Measurements from ENCODE around the gene MVB12B.

MVB12B gene

GRCh38 chr9:126372716-126373115, 46.1 kb downstream of the MVB12B start:
- TF ChIP-seq GATA3 (IDR thresholded peaks at IDR 0.05; ENCODE audit: low read depth, low read length) = no peak
- TF ChIP-seq GATA2 (IDR thresholded peaks at IDR 0.05; ENCODE audit: low read depth, low read length) = no peak

DNA sequence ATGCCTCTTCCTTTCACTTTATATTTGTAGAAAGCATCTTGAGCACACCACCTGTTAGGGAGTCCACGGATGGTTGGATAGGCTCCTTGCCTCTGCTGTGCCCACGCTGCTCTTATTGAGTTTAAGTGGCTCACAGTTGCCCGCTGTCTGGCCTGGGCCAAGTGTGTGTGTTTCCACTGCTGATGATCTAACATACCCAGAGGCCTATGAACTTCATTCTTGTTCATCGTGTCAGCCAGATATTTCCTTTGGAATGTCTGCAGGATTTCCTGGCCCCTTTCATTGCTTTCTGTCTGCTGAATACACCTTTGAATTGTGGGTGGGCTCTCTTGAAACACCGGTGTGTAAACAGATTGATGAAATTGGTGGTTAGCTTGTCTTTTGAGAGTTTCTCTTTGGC, 46.6 kb downstream of the MVB12B start:
- TF ChIP-seq GATA3 (IDR thresholded peaks at IDR 0.05; ENCODE audit: low read depth, low read length) (no peak), GATA2 (IDR thresholded peaks at IDR 0.05; ENCODE audit: low read depth, low read length) (no peak)

DNA sequence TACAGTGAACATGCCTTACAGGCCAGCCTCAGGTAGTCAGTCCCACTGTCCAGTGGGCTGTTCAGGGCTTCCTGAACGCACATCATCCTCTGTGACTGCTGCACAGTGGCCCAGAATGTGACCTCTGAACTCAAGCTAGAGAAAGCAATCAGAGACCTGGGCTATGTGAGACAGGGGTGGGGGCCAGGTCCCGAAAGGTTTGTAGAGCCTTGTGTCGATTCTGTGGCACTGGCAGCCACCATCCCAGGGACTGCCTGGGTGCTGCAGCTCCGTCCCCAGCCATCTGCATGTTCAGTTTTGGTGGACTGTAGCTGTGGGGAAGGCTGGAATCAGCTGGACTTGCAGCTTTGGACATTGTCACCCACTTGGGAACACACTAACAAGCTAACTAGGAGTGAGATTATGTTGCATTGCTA, 47.7 kb downstream of the MVB12B start:
- TF ChIP-seq GATA3 (IDR thresholded peaks at IDR 0.05; ENCODE audit: low read depth, low read length) (no peak), GATA2 (IDR thresholded peaks at IDR 0.05; ENCODE audit: low read depth, low read length) (no peak)

GRCh38 chr9:126375386-126375785, 48.8 kb downstream of the MVB12B start:
- TF ChIP-seq GATA2 (IDR thresholded peaks at IDR 0.05; ENCODE audit: low read depth, low read length) = no peak
- TF ChIP-seq GATA3 (IDR thresholded peaks at IDR 0.05; ENCODE audit: low read depth, low read length) = no peak

- no peak for TF ChIP-seq GATA3 (IDR thresholded peaks at IDR 0.05; ENCODE audit: low read depth, low read length)
- no peak for TF ChIP-seq GATA2 (IDR thresholded peaks at IDR 0.05; ENCODE audit: low read depth, low read length)
These were observed 49.9 kb downstream of the MVB12B start for GRCh38 chr9:126376311-126377175.

GRCh38 chr9:126377176-126377509, 50.5 kb downstream of the MVB12B start:
- TF ChIP-seq GATA2 (IDR thresholded peaks at IDR 0.05; ENCODE audit: low read depth, low read length) (no peak), GATA3 (IDR thresholded peaks at IDR 0.05; ENCODE audit: low read depth, low read length) (no peak)

- TF ChIP-seq GATA2 (IDR thresholded peaks at IDR 0.05; ENCODE audit: low read depth, low read length) (no peak), GATA3 (IDR thresholded peaks at IDR 0.05; ENCODE audit: low read depth, low read length) (no peak)
These were observed 50.9 kb downstream of the MVB12B start for GRCh38 chr9:126377536-126377935.

- TF ChIP-seq GATA3 (IDR thresholded peaks at IDR 0.05; ENCODE audit: low read depth, low read length) = no peak
- no peak for TF ChIP-seq GATA2 (IDR thresholded peaks at IDR 0.05; ENCODE audit: low read depth, low read length)
These were observed 52.1 kb downstream of the MVB12B start for GRCh38 chr9:126378761-126379160.

- no peak for TF ChIP-seq GATA3 (IDR thresholded peaks at IDR 0.05; ENCODE audit: low read depth, low read length)
- no peak for TF ChIP-seq GATA2 (IDR thresholded peaks at IDR 0.05; ENCODE audit: low read depth, low read length)
These were observed 53.2 kb downstream of the MVB12B start for GRCh38 chr9:126379661-126380360.

GRCh38 chr9:126380447-126380846, 53.8 kb downstream of the MVB12B start:
- TF ChIP-seq GATA3 (IDR thresholded peaks at IDR 0.05; ENCODE audit: low read depth, low read length) (no peak), GATA2 (IDR thresholded peaks at IDR 0.05; ENCODE audit: low read depth, low read length) (no peak)

- TF ChIP-seq GATA2 (IDR thresholded peaks at IDR 0.05; ENCODE audit: low read depth, low read length) = no peak
- no peak for TF ChIP-seq GATA3 (IDR thresholded peaks at IDR 0.05; ENCODE audit: low read depth, low read length)
These were observed 54.6 kb downstream of the MVB12B start for GRCh38 chr9:126381195-126381594.

- TF ChIP-seq GATA3 (IDR thresholded peaks at IDR 0.05; ENCODE audit: low read depth, low read length) = no peak
These were observed 56.9 kb downstream of the MVB12B start for GRCh38 chr9:126383406-126384046.

GRCh38 chr9:126384926-126385325, 58.3 kb downstream of the MVB12B start:
- TF ChIP-seq GATA3 (IDR thresholded peaks at IDR 0.05; ENCODE audit: low read depth, low read length) = no peak
- TF ChIP-seq GATA2 (IDR thresholded peaks at IDR 0.05; ENCODE audit: low read depth, low read length) = no peak

GRCh38 chr9:126386088-126386487, 59.5 kb downstream of the MVB12B start:
- TF ChIP-seq GATA3 (IDR thresholded peaks at IDR 0.05; ENCODE audit: low read depth, low read length) (no peak), GATA2 (IDR thresholded peaks at IDR 0.05; ENCODE audit: low read depth, low read length) (no peak)

GRCh38 chr9:126386776-126387175, 60.1 kb downstream of the MVB12B start:
- no peak for TF ChIP-seq GATA2 (IDR thresholded peaks at IDR 0.05; ENCODE audit: low read depth, low read length)
- TF ChIP-seq GATA3 (IDR thresholded peaks at IDR 0.05; ENCODE audit: low read depth, low read length) = no peak
